Measurements from ENCODE around the gene NECAB3.
"Not testable (repeated sequence)": the region's sequence is repeated elsewhere in the genome, so short reads cannot be mapped to it uniquely, and the experiment has no call there.

Gene NECAB3

GRCh38 chr20:33674294-33675135 is at the start of gene NECAB3:
NECAB3 (minus strand) TSS chr20:33674428; CDS start chr20:33674352, 76 bp downstream.
- peak in 1 of 3 donors; percentile 61 for DNase-seq (ENCODE audit: low read depth in 2 of 3, low spot score in 1 of 3)

GRCh38 chr20:33721391-33722140 is 47.3 kb upstream of the NECAB3 start:
- no peak for DNase-seq (ENCODE audit: low read depth in 2 of 3, low spot score in 1 of 3)

GRCh38 chr20:33719989-33720709 is 45.9 kb upstream of the NECAB3 start, which contains the start of gene PXMP4:
PXMP4 (minus strand) TSS chr20:33720310; CDS start chr20:33720207, 103 bp downstream.
- peak; percentile 78 to 83 (median 79) for DNase-seq (ENCODE audit: low read depth in 2 of 3, low spot score in 1 of 3)

- no peak for DNase-seq (ENCODE audit: low read depth in 2 of 3, low spot score in 1 of 3)
Measured at GRCh38 chr20:33719277-33719988, 45.2 kb upstream of the NECAB3 start.

- DNase-seq (ENCODE audit: low read depth in 2 of 3, low spot score in 1 of 3): no peak
Measured at GRCh38 chr20:33716498-33716897, 42.3 kb upstream of the NECAB3 start.

GRCh38 chr20:33713865-33714367 is 39.7 kb upstream of the NECAB3 start:
- no peak for DNase-seq (ENCODE audit: low read depth in 2 of 3, low spot score in 1 of 3)

- DNase-seq (ENCODE audit: low read depth in 2 of 3, low spot score in 1 of 3): no peak
Measured at GRCh38 chr20:33711446-33711738, 37.2 kb upstream of the NECAB3 start.

- no peak for DNase-seq (ENCODE audit: low read depth in 2 of 3, low spot score in 1 of 3)
Measured at GRCh38 chr20:33710681-33711445, 36.6 kb upstream of the NECAB3 start.

- no peak for DNase-seq (ENCODE audit: low read depth in 2 of 3, low spot score in 1 of 3)
Measured at GRCh38 chr20:33709905-33710541, 35.8 kb upstream of the NECAB3 start.

GRCh38 chr20:33709398-33709797 is 35.2 kb upstream of the NECAB3 start:
- DNase-seq (ENCODE audit: low read depth in 2 of 3, low spot score in 1 of 3): no peak

- no peak for DNase-seq (ENCODE audit: low read depth in 2 of 3, low spot score in 1 of 3)
Measured at GRCh38 chr20:33707668-33708067, 33.4 kb upstream of the NECAB3 start.

- DNase-seq (ENCODE audit: low read depth in 2 of 3, low spot score in 1 of 3): no peak
Measured at GRCh38 chr20:33704197-33704924, 30.1 kb upstream of the NECAB3 start.

GRCh38 chr20:33703498-33704137 is 29.4 kb upstream of the NECAB3 start:
- no peak for DNase-seq (ENCODE audit: low read depth in 2 of 3, low spot score in 1 of 3)

GRCh38 chr20:33702861-33703260 is 28.6 kb upstream of the NECAB3 start:
- DNase-seq (ENCODE audit: low read depth in 2 of 3, low spot score in 1 of 3): no peak

- DNase-seq (ENCODE audit: low read depth in 2 of 3, low spot score in 1 of 3): no peak
Measured at GRCh38 chr20:33701629-33702450, 27.6 kb upstream of the NECAB3 start.

GRCh38 chr20:33700696-33701441 is 26.6 kb upstream of the NECAB3 start:
- not testable (repeated sequence) for DNase-seq (ENCODE audit: low read depth in 2 of 3, low spot score in 1 of 3)

GRCh38 chr20:33698966-33699365 is 24.7 kb upstream of the NECAB3 start:
- not testable (repeated sequence) for DNase-seq (ENCODE audit: low read depth in 2 of 3, low spot score in 1 of 3)
